ENCODE measurements around the gene RYR2. TPM values are rescaled to one million over a fixed set of nuclear protein-coding genes. Genes with fewer than 3 reads are reported as not detected.

RYR2 gene
- polyA plus RNA-seq, 1 of the 3 experiments (the other 2 are of a cell fraction) = under 0.01 TPM

DNA sequence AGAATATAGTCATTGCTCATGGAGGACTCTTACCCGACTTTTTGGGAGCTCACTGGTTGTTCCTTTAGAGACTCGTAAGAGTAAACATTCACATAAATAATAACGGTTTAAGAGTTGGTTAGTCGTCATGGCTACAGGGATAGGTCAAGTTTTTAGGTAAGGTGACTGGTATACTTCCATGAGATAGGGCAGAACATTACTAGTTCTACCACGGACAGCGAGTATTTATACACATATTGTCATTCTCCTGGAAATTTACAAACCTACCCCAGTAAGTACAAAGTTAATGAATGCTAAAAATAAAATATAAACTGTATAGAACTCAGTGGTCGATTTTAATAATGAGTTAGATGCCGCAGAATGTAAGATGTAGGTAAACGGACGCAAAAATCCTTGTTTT is 1.2 kb upstream of the RYR2 start:
- ChIA-PET CTCF (interaction anchor here (2.7 kb wide), 1 partner anchor 346 kb away, joined by 14 read pairs; no protein-coding TSS in a partner anchor), POLR2A (no interaction called here)
- H3K79me2 ChIP-seq (ENCODE audit: insufficient read depth) = no peaks in the 10 kb centered on the region
- H3K9me2 ChIP-seq = no peaks in the 10 kb centered on the region
- WGBS (ENCODE audit: low lambda C conversion rate) = 63% methylated on average over 10 of the region's 10 CpGs
- no peak overlapping the region for H3K4me3 ChIP-seq (ENCODE audit: low read depth in 2 of 2, low read length in 1 of 2)
- TF ChIP-seq NFIC (IDR thresholded peaks at IDR 0.05; ENCODE audit: borderline replicate concordance) = no peak
- no peak overlapping the region for H3K9ac ChIP-seq
- no peaks in the 10 kb centered on the region for H3F3A ChIP-seq (replicated peaks; ENCODE audit: insufficient read depth)
- H2AFZ ChIP-seq (ENCODE audit: low read depth) = no peak overlapping the region
- H4K20me1 ChIP-seq (ENCODE audit: insufficient read depth) = no peaks in the 10 kb centered on the region
- no peak overlapping the region for H3K27ac ChIP-seq (ENCODE audit: low read depth in 2 of 2, low read length in 1 of 2)
- H3K36me3 ChIP-seq (replicated peaks in 1 of 2; ENCODE audit: control insufficient read depth in 1 of 2, insufficient read depth in 2 of 2, low read length in 1 of 2) = no peaks in the 10 kb centered on the region
- DNase-seq = no peak
- no peaks in the 10 kb centered on the region for H3K27me3 ChIP-seq (ENCODE audit: insufficient read depth)
- H3K9me3 ChIP-seq = no peaks in the 10 kb centered on the region
- no peak overlapping the region for H3K4me2 ChIP-seq
- H3K4me1 ChIP-seq (ENCODE audit: control insufficient read depth in 1 of 2, insufficient read depth in 2 of 2, low read depth in 1 of 2, low read length in 1 of 2) = peaks cover 0 to 7% of the 10 kb centered on the region in 2 experiments; a peak in 1 of 4 replicates

DNA sequence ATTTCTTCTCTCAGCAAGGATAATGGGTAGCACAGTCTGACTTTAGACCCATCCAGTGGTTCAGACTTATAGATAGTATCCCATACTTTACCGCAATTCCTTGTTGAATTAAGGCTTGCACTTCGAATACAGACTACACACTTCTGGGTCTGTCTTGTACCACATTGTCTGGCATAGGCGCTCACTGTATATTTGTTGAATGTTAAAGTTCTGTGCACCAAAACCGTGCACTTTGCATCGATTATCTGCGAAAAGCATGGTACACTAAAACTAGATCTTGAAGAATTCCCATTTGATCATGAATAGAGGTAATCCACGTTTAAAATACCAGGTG is 556 bp upstream of the RYR2 start:
- Histone ChIP-seq H3K9me3 (no peaks in the 10 kb centered on the region), H3K4me1 (ENCODE audit: control insufficient read depth in 1 of 2, insufficient read depth in 2 of 2, low read depth in 1 of 2, low read length in 1 of 2) (peaks cover 0 to 7% of the 10 kb centered on the region in 2 experiments; a peak in 2 of 4 replicates), H3K9ac (no peak overlapping the region), H2AFZ (ENCODE audit: low read depth) (no peak overlapping the region), H3K79me2 (ENCODE audit: insufficient read depth) (no peaks in the 10 kb centered on the region), H4K20me1 (ENCODE audit: insufficient read depth) (no peaks in the 10 kb centered on the region), H3F3A (replicated peaks; ENCODE audit: insufficient read depth) (no peaks in the 10 kb centered on the region), H3K27me3 (ENCODE audit: insufficient read depth) (no peaks in the 10 kb centered on the region), H3K9me2 (no peaks in the 10 kb centered on the region), H3K36me3 (replicated peaks in 1 of 2; ENCODE audit: control insufficient read depth in 1 of 2, insufficient read depth in 2 of 2, low read length in 1 of 2) (no peaks in the 10 kb centered on the region), H3K27ac (ENCODE audit: low read depth in 2 of 2, low read length in 1 of 2) (no peak overlapping the region), H3K4me2 (no peak overlapping the region), H3K4me3 (ENCODE audit: low read depth in 2 of 2, low read length in 1 of 2) (no peak overlapping the region; a peak in 1 of 4 replicates)
- ChIA-PET CTCF (interaction anchor here (0.6 to 6.5 kb wide), 22 partner anchors 8 to 547 kb away, joined by 3 to 72 read pairs (median 5); partner anchors contain the start of gene MTR), POLR2A (interaction anchor here (1.6 kb wide), 1 partner anchor 134 kb away, joined by 4 read pairs; no protein-coding TSS in a partner anchor)
- DNase-seq = no peak
- 13% methylated on average over 7 of the region's 7 CpGs for WGBS (ENCODE audit: low lambda C conversion rate)
- no peak for TF ChIP-seq RXRA (IDR thresholded peaks at IDR 0.05; ENCODE audit: borderline replicate concordance, low read depth)

DNA sequence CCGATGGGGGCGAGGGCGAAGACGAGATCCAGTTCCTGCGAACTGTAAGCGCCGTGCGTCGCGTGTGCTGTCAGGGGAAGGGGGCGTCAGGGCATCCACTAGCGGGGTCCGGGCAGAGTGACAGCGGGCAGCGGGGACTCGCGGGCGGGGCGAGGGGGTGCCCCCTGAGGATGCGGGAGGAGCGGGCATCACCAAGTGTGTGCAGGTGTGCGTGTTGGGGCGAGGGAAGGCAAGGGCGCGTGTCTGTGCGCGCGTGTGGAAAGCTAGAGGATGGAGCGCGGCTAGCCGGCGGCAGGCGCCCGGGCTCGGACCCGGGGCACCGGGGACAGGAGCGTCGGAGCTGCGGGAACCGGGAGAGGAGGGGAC is 525 bp downstream of the RYR2 start:
- Histone ChIP-seq H3F3A (replicated peaks; ENCODE audit: insufficient read depth) (no peaks in the 10 kb centered on the region), H3K9ac (no peak overlapping the region), H3K9me2 (no peaks in the 10 kb centered on the region), H3K36me3 (replicated peaks in 1 of 2; ENCODE audit: control insufficient read depth in 1 of 2, insufficient read depth in 2 of 2, low read length in 1 of 2) (no peaks in the 10 kb centered on the region), H2AFZ (ENCODE audit: low read depth) (no peak overlapping the region), H3K27ac (ENCODE audit: low read depth in 2 of 2, low read length in 1 of 2) (no peak overlapping the region; a peak in 1 of 4 replicates), H3K79me2 (ENCODE audit: insufficient read depth) (no peaks in the 10 kb centered on the region), H3K9me3 (no peaks in the 10 kb centered on the region), H3K4me3 (ENCODE audit: low read depth in 2 of 2, low read length in 1 of 2) (peak overlapping the region in 1 of 2 experiments; percentile 50; a peak in 2 of 4 replicates), H3K27me3 (ENCODE audit: insufficient read depth) (no peaks in the 10 kb centered on the region), H3K4me1 (ENCODE audit: control insufficient read depth in 1 of 2, insufficient read depth in 2 of 2, low read depth in 1 of 2, low read length in 1 of 2) (peaks cover 0 to 7% of the 10 kb centered on the region in 2 experiments; a peak in 2 of 4 replicates), H3K4me2 (no peak overlapping the region), H4K20me1 (ENCODE audit: insufficient read depth) (no peaks in the 10 kb centered on the region)
- ChIA-PET POLR2A (interaction anchor here (1.6 kb wide), 1 partner anchor 135 kb away, joined by 4 read pairs; no protein-coding TSS in a partner anchor), CTCF (interaction anchor here (0.6 to 6.5 kb wide), 39 partner anchors 9 to 546 kb away, joined by 3 to 72 read pairs (median 4); partner anchors contain the start of gene MTR)
- peak; percentile 68 for DNase-seq
- WGBS (ENCODE audit: low lambda C conversion rate) = 9% methylated on average over 16 of the region's 41 CpGs
- TF ChIP-seq RXRA (IDR thresholded peaks at IDR 0.05; ENCODE audit: borderline replicate concordance, low read depth) (no peak), GATA2 (CRISPR knock-in tag; IDR thresholded peaks at IDR 0.05) (no peak), FOSL2 (IDR thresholded peaks at IDR 0.05; ENCODE audit: borderline replicate concordance, low read depth) (no peak), RCOR1 (IDR thresholded peaks at IDR 0.05; ENCODE audit: low read length) (no peak), JUND (IDR thresholded peaks at IDR 0.05) (no peak), RFX5 (IDR thresholded peaks at IDR 0.05; ENCODE audit: low read length) (no peak), SIN3A (IDR thresholded peaks at IDR 0.05; ENCODE audit: borderline replicate concordance, low read depth, low read length) (no peak), FOXM1 (IDR thresholded peaks at IDR 0.05; ENCODE audit: low read depth) (no peak), MXI1 (IDR thresholded peaks at IDR 0.05; ENCODE audit: low read depth, low read length) (no peak), EP300 (IDR thresholded peaks at IDR 0.05; ENCODE audit: borderline replicate concordance in 1 of 2, low read depth in 1 of 2, low read length in 1 of 2) (no peak), CHD2 (IDR thresholded peaks at IDR 0.05; ENCODE audit: low read length, partially characterized antibody) (no peak), FOXJ3 (CRISPR knock-in tag; IDR thresholded peaks at IDR 0.05) (no peak), TCF12 (IDR thresholded peaks at IDR 0.05) (no peak), POLR2AphosphoS5 (IDR thresholded peaks at IDR 0.05; ENCODE audit: low read depth, low read length) (no peak)
- TF ChIP-seq, protein P1, sequence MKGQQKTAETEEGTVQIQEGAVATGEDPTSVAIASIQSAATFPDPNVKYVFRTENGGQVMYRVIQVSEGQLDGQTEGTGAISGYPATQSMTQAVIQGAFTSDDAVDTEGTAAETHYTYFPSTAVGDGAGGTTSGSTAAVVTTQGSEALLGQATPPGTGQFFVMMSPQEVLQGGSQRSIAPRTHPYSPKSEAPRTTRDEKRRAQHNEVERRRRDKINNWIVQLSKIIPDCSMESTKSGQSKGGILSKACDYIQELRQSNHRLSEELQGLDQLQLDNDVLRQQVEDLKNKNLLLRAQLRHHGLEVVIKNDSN (IDR thresholded peaks at IDR 0.05; ENCODE audit: borderline replicate concordance, low read depth) = no peak
- TF ChIP-seq, protein P2, sequence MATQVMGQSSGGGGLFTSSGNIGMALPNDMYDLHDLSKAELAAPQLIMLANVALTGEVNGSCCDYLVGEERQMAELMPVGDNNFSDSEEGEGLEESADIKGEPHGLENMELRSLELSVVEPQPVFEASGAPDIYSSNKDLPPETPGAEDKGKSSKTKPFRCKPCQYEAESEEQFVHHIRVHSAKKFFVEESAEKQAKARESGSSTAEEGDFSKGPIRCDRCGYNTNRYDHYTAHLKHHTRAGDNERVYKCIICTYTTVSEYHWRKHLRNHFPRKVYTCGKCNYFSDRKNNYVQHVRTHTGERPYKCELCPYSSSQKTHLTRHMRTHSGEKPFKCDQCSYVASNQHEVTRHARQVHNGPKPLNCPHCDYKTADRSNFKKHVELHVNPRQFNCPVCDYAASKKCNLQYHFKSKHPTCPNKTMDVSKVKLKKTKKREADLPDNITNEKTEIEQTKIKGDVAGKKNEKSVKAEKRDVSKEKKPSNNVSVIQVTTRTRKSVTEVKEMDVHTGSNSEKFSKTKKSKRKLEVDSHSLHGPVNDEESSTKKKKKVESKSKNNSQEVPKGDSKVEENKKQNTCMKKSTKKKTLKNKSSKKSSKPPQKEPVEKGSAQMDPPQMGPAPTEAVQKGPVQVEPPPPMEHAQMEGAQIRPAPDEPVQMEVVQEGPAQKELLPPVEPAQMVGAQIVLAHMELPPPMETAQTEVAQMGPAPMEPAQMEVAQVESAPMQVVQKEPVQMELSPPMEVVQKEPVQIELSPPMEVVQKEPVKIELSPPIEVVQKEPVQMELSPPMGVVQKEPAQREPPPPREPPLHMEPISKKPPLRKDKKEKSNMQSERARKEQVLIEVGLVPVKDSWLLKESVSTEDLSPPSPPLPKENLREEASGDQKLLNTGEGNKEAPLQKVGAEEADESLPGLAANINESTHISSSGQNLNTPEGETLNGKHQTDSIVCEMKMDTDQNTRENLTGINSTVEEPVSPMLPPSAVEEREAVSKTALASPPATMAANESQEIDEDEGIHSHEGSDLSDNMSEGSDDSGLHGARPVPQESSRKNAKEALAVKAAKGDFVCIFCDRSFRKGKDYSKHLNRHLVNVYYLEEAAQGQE (IDR thresholded peaks at IDR 0.05; ENCODE audit: low read depth, low read length) = no peak

Data from SK-N-SH (cell line).